ENCODE measurements around the gene TGFBI. TPM values are rescaled to one million over a fixed set of nuclear protein-coding genes. Genes with fewer than 3 reads are reported as not detected.

Gene TGFBI
- total RNA-seq, 1 experiment from 2014 or later, result 142 TPM

- no TSS peak for BruUV-seq (replicated peaks)
These were observed 59.4 kb downstream of the TGFBI start for GRCh38 chr5:136087961-136088871.

GRCh38 chr5:136089791-136090190 lies 61.0 kb downstream of the TGFBI start:
- no peaks in the 10 kb centered on the region for H3K9me3 ChIP-seq
- Mint-ChIP-seq H3K4me3 (ENCODE audit: unreplicated experiment) (no peak overlapping the region), H3K27me3 (ENCODE audit: insufficient read depth, unreplicated experiment) (no peaks in the 10 kb centered on the region), H3K9me3 (ENCODE audit: unreplicated experiment) (no peaks in the 10 kb centered on the region), H3K27ac (ENCODE audit: unreplicated experiment) (no peak overlapping the region), H3K36me3 (ENCODE audit: insufficient read depth, unreplicated experiment) (no peaks in the 10 kb centered on the region), H3K4me1 (ENCODE audit: low read depth, unreplicated experiment) (peaks cover 34% of the 10 kb centered on the region)
- CTCF ChIA-PET, result no interaction called here
- POLR2A ChIA-PET, result no interaction called here
- H3K27me3 ChIP-seq (replicated peaks; ENCODE audit: control insufficient read depth, insufficient read depth, low read length), result no peaks in the 10 kb centered on the region
- H3K36me3 ChIP-seq (ENCODE audit: control insufficient read depth, insufficient read depth, low read length), result no peaks in the 10 kb centered on the region
- no peak overlapping the region for H3K4me3 ChIP-seq (ENCODE audit: low read depth, low read length)
- TF ChIP-seq CTCF (IDR thresholded peaks at IDR 0.05; ENCODE audit: insufficient read depth in 1 of 2, low read depth in 1 of 2, low read length in 1 of 2, severe bottlenecking in 1 of 2, unreplicated experiment in 1 of 2), result no peak
- peaks cover 22% of the 10 kb centered on the region for H3K4me1 ChIP-seq
- no TSS peak for BruUV-seq (replicated peaks)
- intact Hi-C loops (cut with micrococcal nuclease; ENCODE audit: unreplicated experiment), result no loop called here
- DNase-seq, result no peak

More at GRCh38 chr5:136087961-136088871, 59.4 kb downstream of the TGFBI start:
- intact Hi-C loops (cut with micrococcal nuclease; ENCODE audit: unreplicated experiment), result no loop called here
- peaks cover 19% of the 10 kb centered on the region for H3K4me1 Mint-ChIP-seq (ENCODE audit: low read depth, unreplicated experiment)
- no peak overlapping the region for H3K4me3 Mint-ChIP-seq (ENCODE audit: unreplicated experiment)
- H3K36me3 ChIP-seq (ENCODE audit: control insufficient read depth, insufficient read depth, low read length), result no peaks in the 10 kb centered on the region
- no peaks in the 10 kb centered on the region for H3K9me3 ChIP-seq
- H3K4me3 ChIP-seq (ENCODE audit: low read depth, low read length), result no peak overlapping the region
- H3K27ac Mint-ChIP-seq (ENCODE audit: unreplicated experiment), result no peak overlapping the region
- DNase-seq, result no peak
- peaks cover 6% of the 10 kb centered on the region for H3K4me1 ChIP-seq
- POLR2A ChIA-PET, result no interaction called here
- no peaks in the 10 kb centered on the region for H3K27me3 Mint-ChIP-seq (ENCODE audit: insufficient read depth, unreplicated experiment)
- CTCF ChIA-PET, result interaction anchor here (0.9 kb wide), 1 partner anchor 206 kb away, joined by 3 read pairs; no protein-coding TSS in a partner anchor
- no peaks in the 10 kb centered on the region for H3K36me3 Mint-ChIP-seq (ENCODE audit: insufficient read depth, unreplicated experiment)
- no peaks in the 10 kb centered on the region for H3K9me3 Mint-ChIP-seq (ENCODE audit: unreplicated experiment)
- H3K27me3 ChIP-seq (replicated peaks; ENCODE audit: control insufficient read depth, insufficient read depth, low read length), result no peaks in the 10 kb centered on the region
- no peak for TF ChIP-seq CTCF (IDR thresholded peaks at IDR 0.05; ENCODE audit: insufficient read depth in 1 of 2, low read depth in 1 of 2, low read length in 1 of 2, severe bottlenecking in 1 of 2, unreplicated experiment in 1 of 2)

GRCh38 chr5:136090319-136090718 lies 61.5 kb downstream of the TGFBI start:
- peaks cover 40% of the 10 kb centered on the region for H3K4me1 Mint-ChIP-seq (ENCODE audit: low read depth, unreplicated experiment)
- no peaks in the 10 kb centered on the region for H3K27me3 Mint-ChIP-seq (ENCODE audit: insufficient read depth, unreplicated experiment)
- no peaks in the 10 kb centered on the region for H3K9me3 ChIP-seq
- no peak for DNase-seq
- no peaks in the 10 kb centered on the region for H3K36me3 Mint-ChIP-seq (ENCODE audit: insufficient read depth, unreplicated experiment)
- TF ChIP-seq CTCF (IDR thresholded peaks at IDR 0.05; ENCODE audit: insufficient read depth in 1 of 2, low read depth in 1 of 2, low read length in 1 of 2, severe bottlenecking in 1 of 2, unreplicated experiment in 1 of 2), result no peak
- H3K36me3 ChIP-seq (ENCODE audit: control insufficient read depth, insufficient read depth, low read length), result no peaks in the 10 kb centered on the region
- no peaks in the 10 kb centered on the region for H3K9me3 Mint-ChIP-seq (ENCODE audit: unreplicated experiment)
- peaks cover 27% of the 10 kb centered on the region for H3K4me1 ChIP-seq
- H3K27me3 ChIP-seq (replicated peaks; ENCODE audit: control insufficient read depth, insufficient read depth, low read length), result no peaks in the 10 kb centered on the region
- no TSS peak for BruUV-seq (replicated peaks)
- no peak overlapping the region for H3K4me3 ChIP-seq (ENCODE audit: low read depth, low read length)
- ChIA-PET CTCF (no interaction called here), POLR2A (no interaction called here)
- intact Hi-C loops (cut with micrococcal nuclease; ENCODE audit: unreplicated experiment), result no loop called here
- no peak overlapping the region for H3K27ac Mint-ChIP-seq (ENCODE audit: unreplicated experiment)
- H3K4me3 Mint-ChIP-seq (ENCODE audit: unreplicated experiment), result no peak overlapping the region
